DND-41 (cell line): ENCODE measurements around the gene PPP1R37.

Source experiments
- ATAC-seq: fragments of 200-7000 bp; cut with Tn5 transposase; 3 replicates; pipeline ENCODE4 v1.9.1; 2021; ENCODE audit warnings: low read depth; ENCODE audit not compliant: insufficient read depth
- DNase-seq: peaks from one replicate; pipeline ENCODE4 v3.0.0-alpha.2; 2020
- H2AFZ ChIP-seq: 2 replicates; pipeline ENCODE4 v1.6.0; 2012; ENCODE audit warnings: low read depth, low read length
- H3K27ac ChIP-seq: 2 replicates; pipeline ENCODE4 v1.5.1; 2012; ENCODE audit warnings: low read length, inconsistent platforms
- H3K27me3 ChIP-seq: fragments of 200-600 bp; sonication (generic); 2 replicates; pipeline ENCODE4 v1.6.0; 2012; ENCODE audit warnings: low read length, mild to moderate bottlenecking, inconsistent platforms; ENCODE audit not compliant: insufficient read depth, poor library complexity
- H3K36me3 ChIP-seq: 2 replicates; pipeline ENCODE4 v1.5.1; 2012; ENCODE audit warnings: low read length, inconsistent platforms; ENCODE audit not compliant: insufficient read depth
- H3K4me1 ChIP-seq: 2 replicates; pipeline ENCODE4 v1.5.1; 2012; ENCODE audit warnings: mild to moderate bottlenecking, low read length; ENCODE audit not compliant: insufficient read depth
- H3K4me2 ChIP-seq: 2 replicates; pipeline ENCODE4 v1.6.0; 2012; ENCODE audit warnings: mild to moderate bottlenecking, moderate library complexity, low read length, inconsistent platforms; ENCODE audit not compliant: insufficient read depth
- H3K4me3 ChIP-seq, 2 experiments: fragments of 200-600 bp in 1 of 2; shearing (Covaris generic) in 1 of 2; 2 replicates each; pipeline ENCODE4 v1.5.1; 2012 to 2016; ENCODE audit warnings: inconsistent platforms in 2 of 2, low read length in 2 of 2, mild to moderate bottlenecking in 2 of 2, low read depth in 1 of 2, moderate library complexity in 1 of 2
- H3K79me2 ChIP-seq: 2 replicates; pipeline ENCODE4 v1.6.0; 2012; ENCODE audit warnings: low read length, inconsistent platforms; ENCODE audit not compliant: insufficient read depth
- H3K9ac ChIP-seq: 2 replicates; pipeline ENCODE4 v1.6.0; 2012; ENCODE audit warnings: low read depth, mild to moderate bottlenecking, inconsistent platforms, low read length, moderate library complexity
- H3K9me3 ChIP-seq: 2 replicates; pipeline ENCODE4 v1.5.1; 2012; ENCODE audit warnings: low read length, moderate library complexity, mild to moderate bottlenecking, inconsistent platforms; ENCODE audit not compliant: insufficient read depth, severe bottlenecking
- H4K20me1 ChIP-seq: 2 replicates; pipeline ENCODE4 v1.6.0; 2012; ENCODE audit warnings: low read length; ENCODE audit not compliant: insufficient read depth
- CTCF ChIP-seq: IDR thresholded peaks from 2 replicates; pipeline ENCODE4 v1.5.1; 2012; ENCODE audit warnings: borderline replicate concordance, low read length, moderate library complexity, mild to moderate bottlenecking; ENCODE audit not compliant: poor library complexity, severe bottlenecking; ENCODE audit errors: extremely low read depth
- EZH2 ChIP-seq: IDR thresholded peaks from 3 replicates; pipeline ENCODE4 v1.6.1; 2012; ENCODE audit warnings: borderline replicate concordance, low read depth, mild to moderate bottlenecking, moderate library complexity, low read length, inconsistent platforms; ENCODE audit not compliant: severe bottlenecking

Gene PPP1R37

DNA sequence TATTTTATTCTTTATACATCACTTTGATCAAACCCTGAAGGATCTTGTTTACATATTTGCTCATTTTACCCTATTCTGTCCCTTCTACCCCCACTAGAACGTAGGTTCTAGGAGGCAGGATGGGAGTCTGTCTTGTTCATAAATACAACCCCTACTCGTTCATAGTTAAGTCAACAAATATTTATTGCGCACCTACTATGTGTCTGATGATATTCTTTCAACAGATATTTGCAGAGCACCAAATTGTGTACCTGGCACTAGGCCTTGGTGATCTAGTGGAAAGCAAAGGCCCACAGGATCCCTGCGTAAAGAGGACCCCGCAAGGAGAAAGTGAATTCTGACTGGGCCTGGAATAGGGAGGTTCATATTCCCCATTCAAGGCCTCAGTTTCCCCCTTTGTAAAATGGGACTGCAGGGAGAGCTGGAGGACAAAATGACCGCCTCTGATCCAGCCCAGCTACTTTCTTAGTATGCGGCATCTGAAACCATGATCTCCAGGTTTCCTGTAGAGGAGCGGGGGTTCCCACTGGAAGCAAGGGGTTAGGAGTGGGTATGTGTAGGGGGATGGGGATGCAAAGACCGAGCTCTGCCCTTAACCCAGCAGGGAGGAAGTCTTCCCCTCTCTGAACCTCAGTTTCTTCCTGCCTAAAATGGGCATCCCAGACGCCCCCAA is 14.5 kb upstream of the PPP1R37 start:
- Histone ChIP-seq H3K27me3 (no peaks in the 10 kb centered on the region), H4K20me1 (peaks cover 14% of the 10 kb centered on the region), H3K79me2 (peaks cover 44% of the 10 kb centered on the region), H3K9me3 (no peaks in the 10 kb centered on the region), H2AFZ (peak overlapping the region; percentile 98), H3K36me3 (peaks cover 14% of the 10 kb centered on the region), H3K4me1 (peaks cover 26% of the 10 kb centered on the region), H3K4me2 (peak overlapping the region; percentile 100), H3K4me3 (peak overlapping the region; percentile 99 to 100; a peak in 3 of 4 replicates), H3K9ac (peak overlapping the region; percentile 99), H3K27ac (peak overlapping the region; percentile 85)
- ATAC-seq (peak; percentile 70), DNase-seq (no peak)
- TF ChIP-seq EZH2 (no peak), CTCF (no peak)

DNA sequence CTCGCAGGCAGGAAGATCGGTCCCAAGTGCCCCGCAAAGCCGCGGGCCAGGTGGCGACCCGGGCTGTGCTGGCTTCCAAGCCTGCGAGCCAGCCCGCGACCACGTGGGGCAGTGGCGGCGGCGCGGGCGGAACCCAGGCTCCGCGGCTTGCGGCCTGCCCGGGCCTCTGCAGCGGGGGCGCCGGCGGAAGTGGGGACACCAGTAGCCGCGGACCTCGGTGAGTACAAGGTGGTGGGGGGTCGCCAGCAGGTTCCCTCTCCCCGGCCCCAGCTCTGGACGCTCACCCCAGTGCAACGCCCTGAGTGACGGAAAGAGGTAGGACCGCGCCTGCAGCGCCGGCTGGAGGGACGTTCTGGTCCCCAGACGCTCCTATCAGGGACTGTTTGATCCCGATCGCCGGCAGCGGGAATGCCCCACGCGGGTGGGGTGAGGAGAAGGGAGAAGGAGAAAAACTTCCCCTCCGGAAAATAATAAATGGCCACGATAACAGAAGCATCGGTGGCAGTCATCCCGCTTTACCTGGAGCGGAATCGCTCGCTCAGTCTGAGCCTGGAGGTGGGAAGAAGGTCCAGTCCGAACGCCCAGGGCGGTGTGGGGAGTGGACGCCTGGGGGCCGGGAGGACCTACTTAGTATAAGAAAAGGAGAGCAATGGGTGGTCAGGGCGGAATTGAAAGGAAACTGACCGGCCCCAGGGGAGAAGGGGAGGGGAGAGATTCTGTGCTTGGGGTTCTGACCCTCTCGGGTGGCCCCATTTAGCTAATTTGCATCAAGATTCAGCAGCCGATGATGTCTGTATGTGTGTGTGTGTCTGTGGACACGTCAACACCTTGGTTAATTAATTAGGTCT is 13.7 kb upstream of the PPP1R37 start, which contains the start of gene GEMIN7:
Gene GEMIN7, plus strand, starts transcription at position 198 of the 848 bp plus-strand sequence. CDS start 10,855 bp downstream, outside the sequence.
- Histone ChIP-seq H2AFZ (peak within 1 kb of the TSS; percentile 98), H4K20me1 (peaks cover 14% of the 10 kb centered on the region), H3K9ac (peak within 1 kb of the TSS; percentile 99), H3K27me3 (no peaks in the 10 kb centered on the region), H3K9me3 (no peaks in the 10 kb centered on the region), H3K4me3 (peak within 1 kb of the TSS; percentile 99 to 100), H3K79me2 (peaks cover 47% of the 10 kb centered on the region), H3K4me1 (peaks cover 26% of the 10 kb centered on the region), H3K4me2 (peak within 1 kb of the TSS; percentile 100), H3K27ac (peak within 1 kb of the TSS; percentile 85), H3K36me3 (peaks cover 14% of the 10 kb centered on the region)
- DNase-seq (peak; percentile 84), ATAC-seq (peak; percentile 94)
- TF ChIP-seq EZH2: no peak
- peak; percentile 27 for TF ChIP-seq CTCF

GRCh38 chr19:45079911-45080370 is 13.0 kb upstream of the PPP1R37 start:
- H3K9ac ChIP-seq: peak overlapping the region; percentile 99
- peaks cover 26% of the 10 kb centered on the region for H3K4me1 ChIP-seq
- TF ChIP-seq CTCF: no peak
- no peak for TF ChIP-seq EZH2
- peaks cover 14% of the 10 kb centered on the region for H3K36me3 ChIP-seq
- peak overlapping the region; percentile 99 to 100 for H3K4me3 ChIP-seq
- H3K27me3 ChIP-seq: no peaks in the 10 kb centered on the region
- H3K27ac ChIP-seq: peak overlapping the region; percentile 85
- peaks cover 47% of the 10 kb centered on the region for H3K79me2 ChIP-seq
- H2AFZ ChIP-seq: peak overlapping the region; percentile 98
- H4K20me1 ChIP-seq: peaks cover 14% of the 10 kb centered on the region
- H3K4me2 ChIP-seq: peak overlapping the region; percentile 100
- no peaks in the 10 kb centered on the region for H3K9me3 ChIP-seq
- ATAC-seq (no peak), DNase-seq (no peak)
